Activated naive CD4-positive, alpha-beta T cell treated with anti-CD3 and anti-CD28 coated beads for 36 hours (primary cell): ENCODE results near the gene RBM19. TPM values are rescaled to one million over a fixed set of nuclear protein-coding genes. Genes with fewer than 3 reads are reported as not detected.

Source experiments
- CTCF ChIA-PET: fragments of 350-600 bp; sonication (Branson Sonifier 250); formaldehyde crosslinking; loops from one replicate; lab custom pipeline; 2021; ENCODE audit warnings: antibody characterized with exemption; lab: Charles Lee
- DNase-seq: peaks from one replicate; pipeline ENCODE4 v3.0.0-alpha.2; 2020
- H3K27ac Mint-ChIP-seq: one replicate; pipeline ENCODE4 v1.8.0; 2021; ENCODE audit warnings: mild to moderate bottlenecking, mixed read lengths
- H3K27me3 Mint-ChIP-seq: one replicate; pipeline ENCODE4 v1.8.0; 2021; ENCODE audit warnings: low read depth, mixed read lengths
- H3K36me3 Mint-ChIP-seq: one replicate; pipeline ENCODE4 v1.8.0; 2021; ENCODE audit warnings: low read depth, mixed read lengths
- H3K4me1 Mint-ChIP-seq: one replicate; pipeline ENCODE4 v1.8.0; 2021; ENCODE audit warnings: low read depth, mixed read lengths
- H3K4me3 Mint-ChIP-seq: one replicate; pipeline ENCODE4 v1.8.0; 2021; ENCODE audit warnings: mild to moderate bottlenecking, moderate library complexity, mixed read lengths
- H3K9me3 Mint-ChIP-seq: one replicate; pipeline ENCODE4 v1.8.0; 2021; ENCODE audit warnings: mixed read lengths
- intact Hi-C: fragments of 100-400 bp; cut with micrococcal nuclease; formaldehyde crosslinking; loops from one replicate; pipeline ENCODE4 v1.15.1; 2023
- total RNA-seq, 2 experiments: library from RNA; stranded (reverse); gene quantifications; one replicate each; pipeline ENCODE4 v1.2.3, GENCODE V29; 2021

The RBM19 gene
- total RNA-seq, 2 experiments from 2014 or later, result 89.0 to 96.2 TPM

DNA sequence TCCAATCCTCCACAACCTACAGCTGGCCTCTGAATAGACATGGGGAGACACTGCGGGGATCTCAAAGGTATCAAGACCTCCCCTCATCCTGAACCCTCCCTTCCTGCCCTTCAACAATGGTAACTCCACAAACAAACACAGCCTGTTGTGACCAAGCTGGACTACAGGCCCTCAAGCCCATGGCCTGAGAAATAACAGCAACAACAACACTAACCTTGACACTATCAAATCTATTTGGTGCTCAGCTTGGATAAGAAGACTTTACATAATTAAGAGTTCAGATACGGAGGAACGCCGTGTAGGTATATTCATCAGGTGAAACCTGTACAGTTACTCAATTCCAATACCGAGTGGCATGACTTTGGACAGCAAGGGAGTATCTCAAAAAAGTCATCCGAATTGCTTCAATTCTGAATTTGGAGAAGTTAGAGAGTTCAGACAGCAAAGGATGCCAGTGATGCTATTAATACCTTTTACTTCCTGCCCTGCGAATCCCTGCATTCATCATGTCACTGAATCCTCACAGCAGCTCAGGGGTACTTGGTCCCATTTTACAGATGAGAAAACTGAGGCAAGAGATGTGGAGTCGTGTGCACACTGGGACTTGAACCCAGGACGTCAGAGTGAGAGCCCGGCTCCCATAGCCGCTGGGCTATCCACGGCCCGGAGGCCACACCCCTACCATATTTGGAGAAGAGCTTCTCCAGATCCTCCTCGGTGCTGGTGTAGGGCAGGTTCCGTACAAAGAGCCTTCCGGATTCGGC, 17.8 kb downstream of the RBM19 start:
- peaks cover 42% of the 10 kb centered on the region for H3K36me3 Mint-ChIP-seq
- CTCF ChIA-PET, result no interaction called here
- intact Hi-C loops, result no loop called here
- no peak for DNase-seq
- no peaks in the 10 kb centered on the region for H3K27me3 Mint-ChIP-seq
- no peaks in the 10 kb centered on the region for H3K4me1 Mint-ChIP-seq
- H3K9me3 Mint-ChIP-seq, result no peaks in the 10 kb centered on the region
- no peak overlapping the region for H3K4me3 Mint-ChIP-seq
- H3K27ac Mint-ChIP-seq, result no peak overlapping the region

DNA sequence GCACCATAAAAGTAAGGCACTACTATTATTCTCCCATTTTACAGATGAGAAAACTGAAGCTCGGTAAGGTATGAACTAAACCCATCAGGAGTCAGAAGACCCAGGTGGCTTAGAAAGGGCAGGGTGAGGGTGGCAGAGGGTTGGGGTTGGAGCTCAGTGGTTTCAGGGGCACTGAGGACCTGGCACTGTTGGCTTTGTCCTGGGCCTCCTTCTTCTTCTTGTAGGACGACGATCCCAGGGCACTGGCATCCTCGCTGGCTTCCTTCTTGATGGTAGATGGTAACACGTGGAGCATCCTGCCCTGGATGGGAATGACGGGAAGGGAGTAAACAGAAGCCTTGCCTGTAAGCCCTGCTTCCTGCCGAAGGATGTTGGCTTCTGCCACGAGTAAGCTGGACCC, 19.9 kb downstream of the RBM19 start:
- no peak overlapping the region for H3K4me3 Mint-ChIP-seq
- intact Hi-C loops, result no loop called here
- DNase-seq, result no peak
- CTCF ChIA-PET, result no interaction called here
- H3K27me3 Mint-ChIP-seq, result no peaks in the 10 kb centered on the region
- no peaks in the 10 kb centered on the region for H3K4me1 Mint-ChIP-seq
- H3K36me3 Mint-ChIP-seq, result peaks cover 53% of the 10 kb centered on the region
- H3K27ac Mint-ChIP-seq, result no peak overlapping the region
- no peaks in the 10 kb centered on the region for H3K9me3 Mint-ChIP-seq

DNA sequence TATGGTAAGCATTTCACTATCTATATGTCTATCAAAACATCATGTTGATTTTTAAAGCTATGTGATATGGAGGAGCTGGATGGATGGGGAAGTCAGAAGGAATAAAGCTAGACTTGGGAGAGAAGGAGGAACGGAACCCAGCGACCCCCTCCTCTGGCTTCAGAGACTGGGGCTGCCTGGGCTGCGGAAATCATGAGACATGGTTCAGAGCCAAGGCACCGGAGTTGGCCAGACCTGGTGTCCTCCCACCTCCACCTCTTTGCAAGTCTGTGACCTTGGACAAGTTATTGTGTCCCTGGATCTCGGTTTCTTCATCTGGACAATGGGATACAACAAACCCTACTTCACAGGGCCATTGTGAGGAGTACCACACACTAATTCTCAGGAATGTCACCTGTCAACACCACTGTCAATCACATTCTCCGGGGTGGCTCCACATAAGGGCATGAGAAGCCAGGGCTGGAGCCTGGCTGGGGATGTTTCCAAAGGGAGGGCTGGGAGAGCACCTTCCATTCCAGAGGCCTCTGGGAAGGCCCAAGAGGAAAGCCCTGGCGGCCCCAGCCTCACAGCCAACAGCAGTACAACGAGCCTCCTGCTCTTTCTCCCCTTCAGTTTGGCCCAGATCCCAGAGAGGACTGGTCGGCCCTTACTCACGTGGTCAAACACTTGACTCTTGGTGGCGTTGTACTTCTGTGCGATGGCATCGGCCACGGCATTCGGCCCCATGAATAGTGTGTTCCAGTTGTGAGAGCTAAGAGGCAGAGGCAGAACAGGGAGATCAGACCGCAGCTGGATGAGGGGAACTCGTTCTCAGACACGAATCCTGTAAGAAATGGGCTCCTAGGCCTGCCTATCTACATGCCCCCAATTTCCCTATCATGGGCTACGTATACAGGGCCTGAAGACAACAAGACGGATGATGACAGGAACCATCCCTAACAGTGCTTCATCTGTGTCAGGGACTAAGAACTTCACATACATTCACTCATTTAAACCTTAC, 20.7 kb downstream of the RBM19 start:
- H3K27me3 Mint-ChIP-seq, result no peaks in the 10 kb centered on the region
- no peak overlapping the region for H3K4me3 Mint-ChIP-seq
- no peak for DNase-seq
- peaks cover 53% of the 10 kb centered on the region for H3K36me3 Mint-ChIP-seq
- intact Hi-C loops, result no loop called here
- H3K27ac Mint-ChIP-seq, result no peak overlapping the region
- CTCF ChIA-PET, result no interaction called here
- H3K4me1 Mint-ChIP-seq, result no peaks in the 10 kb centered on the region
- no peaks in the 10 kb centered on the region for H3K9me3 Mint-ChIP-seq

DNA sequence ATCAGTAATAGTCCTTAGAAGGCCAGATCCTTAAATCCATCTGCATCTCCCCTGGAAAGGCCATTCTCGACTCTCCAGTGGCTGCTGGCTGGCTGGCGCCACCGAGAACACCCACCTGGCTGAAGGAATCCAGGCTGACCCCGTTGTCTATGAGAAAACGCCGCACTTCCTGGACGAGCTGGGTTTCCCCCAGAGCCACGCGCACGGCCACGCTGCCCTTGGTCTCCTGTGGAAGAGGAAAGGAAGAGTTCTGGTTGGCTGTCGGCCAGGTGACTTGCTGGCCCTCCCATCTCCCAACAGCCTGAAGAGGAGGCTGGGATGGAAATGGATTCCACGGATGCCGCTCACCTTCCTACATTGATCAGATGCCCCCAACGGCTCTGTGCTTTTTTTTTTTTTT, 23.9 kb downstream of the RBM19 start:
- Mint-ChIP-seq H3K36me3 (peaks cover 50% of the 10 kb centered on the region), H3K4me3 (no peak overlapping the region), H3K27ac (no peak overlapping the region), H3K4me1 (no peaks in the 10 kb centered on the region), H3K27me3 (no peaks in the 10 kb centered on the region), H3K9me3 (no peaks in the 10 kb centered on the region)
- intact Hi-C loops, result no loop called here
- no peak for DNase-seq
- CTCF ChIA-PET, result no interaction called here

DNA sequence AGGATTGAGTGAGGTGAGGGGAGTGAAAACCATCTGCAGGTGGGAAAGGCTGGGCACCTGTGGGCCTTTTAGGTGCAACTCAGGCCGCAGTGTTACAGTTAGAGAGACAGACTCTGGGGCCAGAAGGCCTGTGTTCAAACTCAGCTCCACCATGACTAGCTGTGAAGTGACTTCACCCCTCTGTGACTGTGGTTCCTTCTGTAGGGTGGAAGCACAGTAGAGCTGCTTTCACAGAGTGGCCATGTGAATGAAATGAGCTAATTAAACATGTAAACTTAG, 25.0 kb downstream of the RBM19 start:
- no peaks in the 10 kb centered on the region for H3K9me3 Mint-ChIP-seq
- peaks cover 47% of the 10 kb centered on the region for H3K36me3 Mint-ChIP-seq
- no peak overlapping the region for H3K4me3 Mint-ChIP-seq
- intact Hi-C loops, result no loop called here
- CTCF ChIA-PET, result interaction anchor here (0.6 kb wide), 1 partner anchor 142 kb away, joined by 3 read pairs; no protein-coding TSS in a partner anchor
- no peak for DNase-seq
- no peak overlapping the region for H3K27ac Mint-ChIP-seq
- H3K4me1 Mint-ChIP-seq, result no peaks in the 10 kb centered on the region
- H3K27me3 Mint-ChIP-seq, result no peaks in the 10 kb centered on the region

DNA sequence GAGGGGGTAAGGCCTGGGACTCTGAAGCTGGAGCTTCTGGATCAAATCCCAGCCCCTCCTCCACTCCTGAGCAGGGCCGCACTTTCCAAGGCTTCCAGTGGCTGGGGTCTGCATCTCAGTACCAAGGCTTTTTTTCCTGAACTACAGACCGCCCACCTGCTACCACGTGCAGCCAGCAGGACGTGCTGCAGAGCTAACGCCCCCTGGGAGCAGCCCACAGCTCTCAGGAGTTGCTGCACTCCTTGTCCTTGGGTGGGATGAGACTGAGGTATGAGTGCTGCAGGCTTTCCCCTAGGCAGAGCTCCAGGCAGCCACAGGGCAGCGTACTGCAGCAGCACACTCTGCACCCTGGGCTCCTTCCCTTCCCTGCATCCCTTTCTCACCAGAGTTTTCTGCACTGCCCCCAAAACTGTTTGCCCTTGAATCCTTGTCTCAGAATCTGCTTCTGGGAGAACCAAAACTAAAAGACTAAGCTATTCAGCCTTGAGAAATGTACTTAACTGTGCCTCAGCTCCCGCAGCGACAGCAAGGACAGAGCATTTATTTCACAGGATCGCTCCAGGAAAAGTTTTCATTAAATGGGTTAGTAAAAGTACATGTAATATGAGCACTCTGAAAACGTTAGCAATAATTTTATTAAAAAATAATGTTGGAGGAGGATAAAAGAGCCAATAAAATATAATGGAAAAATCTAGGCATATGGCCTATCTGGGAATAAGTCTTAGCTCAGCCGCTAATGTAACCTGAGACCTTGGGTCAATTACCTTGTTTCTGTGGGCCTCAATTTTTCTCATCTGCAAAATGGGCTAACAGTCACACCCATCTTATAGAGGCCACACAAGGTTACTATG, 25.5 kb downstream of the RBM19 start:
- Mint-ChIP-seq H3K4me1 (no peaks in the 10 kb centered on the region), H3K36me3 (peaks cover 49% of the 10 kb centered on the region)

DNA sequence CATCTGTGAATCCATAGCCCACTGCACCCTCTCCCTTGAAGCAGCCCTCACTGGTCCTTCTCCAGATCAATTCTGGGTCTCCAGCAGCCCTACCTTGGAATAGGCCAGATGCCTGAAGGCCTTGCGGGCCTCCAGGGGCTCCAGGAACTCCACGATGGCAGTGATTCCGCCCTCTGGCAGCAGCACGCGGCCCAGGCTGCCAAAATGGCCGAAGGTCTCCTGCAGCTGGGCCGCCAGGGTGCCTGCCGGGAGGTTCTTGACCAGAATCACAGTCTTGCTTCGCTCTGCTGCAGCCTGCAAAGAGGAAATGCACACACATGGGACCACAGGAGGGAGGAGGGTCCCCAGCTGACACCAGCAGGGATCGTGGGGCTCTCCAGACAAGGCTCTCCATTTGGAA, 26.3 kb downstream of the RBM19 start:
- Mint-ChIP-seq H3K27ac (no peak overlapping the region), H3K36me3 (peaks cover 51% of the 10 kb centered on the region), H3K9me3 (no peaks in the 10 kb centered on the region), H3K4me3 (no peak overlapping the region), H3K27me3 (no peaks in the 10 kb centered on the region), H3K4me1 (no peaks in the 10 kb centered on the region)
- no peak for DNase-seq
- intact Hi-C loops, result no loop called here
- CTCF ChIA-PET, result no interaction called here

More for the DNA sequence above, 25.5 kb downstream of the RBM19 start:
- intact Hi-C loops, result no loop called here
- no peaks in the 10 kb centered on the region for H3K27me3 Mint-ChIP-seq
- H3K27ac Mint-ChIP-seq, result no peak overlapping the region
- H3K9me3 Mint-ChIP-seq, result no peaks in the 10 kb centered on the region
- H3K4me3 Mint-ChIP-seq, result no peak overlapping the region
- no peak for DNase-seq
- CTCF ChIA-PET, result no interaction called here

DNA sequence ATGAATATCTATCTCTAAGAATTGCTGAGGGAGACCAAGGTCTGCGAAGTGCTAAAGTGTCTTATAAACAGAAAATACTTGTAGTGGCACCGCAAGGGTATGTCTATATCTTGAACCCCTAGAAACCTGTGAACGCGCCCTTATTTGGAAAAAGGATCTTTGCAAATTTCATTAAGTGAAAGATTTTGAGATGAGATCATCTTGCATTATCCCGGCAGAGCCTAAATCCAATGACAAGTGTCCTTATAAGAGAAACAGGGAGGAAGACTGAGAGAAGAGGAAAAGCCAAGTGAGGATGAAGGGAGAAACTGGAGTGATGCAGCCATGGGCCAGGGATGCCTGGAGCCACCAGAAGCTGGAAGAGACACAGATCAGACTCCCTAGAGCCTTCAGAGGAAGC, 27.7 kb downstream of the RBM19 start:
- H3K27me3 Mint-ChIP-seq, result no peaks in the 10 kb centered on the region
- no peak overlapping the region for H3K4me3 Mint-ChIP-seq
- H3K9me3 Mint-ChIP-seq, result no peaks in the 10 kb centered on the region
- CTCF ChIA-PET, result no interaction called here
- no peaks in the 10 kb centered on the region for H3K4me1 Mint-ChIP-seq
- H3K27ac Mint-ChIP-seq, result no peak overlapping the region
- no peak for DNase-seq
- peaks cover 57% of the 10 kb centered on the region for H3K36me3 Mint-ChIP-seq
- intact Hi-C loops, result no loop called here

DNA sequence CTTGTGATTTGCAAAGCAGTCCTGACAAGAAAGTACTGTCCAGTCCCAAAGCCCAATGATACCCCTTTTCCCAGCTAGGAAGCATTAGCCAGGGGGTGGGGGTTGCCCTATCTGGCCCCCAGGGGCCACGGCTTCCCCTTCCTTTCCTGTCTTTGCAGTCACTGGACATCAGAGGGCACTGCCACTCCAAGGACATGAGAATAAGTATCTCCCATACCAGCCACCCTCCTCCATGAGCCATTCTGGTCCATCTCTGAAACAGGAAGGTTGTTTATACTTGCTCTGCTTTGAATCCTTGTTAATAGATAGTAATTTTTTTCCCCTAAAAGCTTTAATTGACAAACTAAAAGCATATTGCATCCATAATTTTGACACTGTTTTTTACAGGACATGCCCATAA, 29.7 kb downstream of the RBM19 start:
- no peaks in the 10 kb centered on the region for H3K9me3 Mint-ChIP-seq
- CTCF ChIA-PET, result no interaction called here
- no peaks in the 10 kb centered on the region for H3K27me3 Mint-ChIP-seq
- no peak for DNase-seq
- H3K4me1 Mint-ChIP-seq, result no peaks in the 10 kb centered on the region
- no peak overlapping the region for H3K27ac Mint-ChIP-seq
- no peak overlapping the region for H3K4me3 Mint-ChIP-seq
- intact Hi-C loops, result loop anchor here (1.0 kb wide), 1 partner anchor 572 kb away; no protein-coding TSS in a partner anchor
- H3K36me3 Mint-ChIP-seq, result peaks cover 46% of the 10 kb centered on the region

DNA sequence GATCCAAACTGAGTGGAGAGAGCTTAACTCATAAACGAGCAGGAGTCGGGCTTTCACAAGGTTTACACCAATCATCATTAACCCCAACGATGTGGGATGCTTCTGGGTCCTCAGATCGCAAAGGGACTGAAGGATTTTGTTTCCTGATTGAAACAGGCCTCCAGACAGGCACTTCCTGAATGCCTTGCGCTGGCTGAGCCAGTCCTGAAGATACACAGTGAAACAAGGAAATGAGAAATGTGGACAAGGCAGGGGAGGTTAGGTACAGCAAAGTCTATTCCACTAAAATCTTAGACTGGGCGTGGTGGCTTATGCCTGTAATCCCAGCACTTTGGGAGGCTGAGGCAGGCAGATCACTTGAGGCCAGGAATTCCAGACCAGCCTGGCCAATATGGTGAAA, 30.7 kb downstream of the RBM19 start:
- peaks cover 41% of the 10 kb centered on the region for H3K36me3 Mint-ChIP-seq
- H3K27me3 Mint-ChIP-seq, result no peaks in the 10 kb centered on the region
- intact Hi-C loops, result no loop called here
- no peak overlapping the region for H3K4me3 Mint-ChIP-seq
- DNase-seq, result no peak
- H3K9me3 Mint-ChIP-seq, result no peaks in the 10 kb centered on the region
- no peaks in the 10 kb centered on the region for H3K4me1 Mint-ChIP-seq
- CTCF ChIA-PET, result no interaction called here
- H3K27ac Mint-ChIP-seq, result no peak overlapping the region

DNA sequence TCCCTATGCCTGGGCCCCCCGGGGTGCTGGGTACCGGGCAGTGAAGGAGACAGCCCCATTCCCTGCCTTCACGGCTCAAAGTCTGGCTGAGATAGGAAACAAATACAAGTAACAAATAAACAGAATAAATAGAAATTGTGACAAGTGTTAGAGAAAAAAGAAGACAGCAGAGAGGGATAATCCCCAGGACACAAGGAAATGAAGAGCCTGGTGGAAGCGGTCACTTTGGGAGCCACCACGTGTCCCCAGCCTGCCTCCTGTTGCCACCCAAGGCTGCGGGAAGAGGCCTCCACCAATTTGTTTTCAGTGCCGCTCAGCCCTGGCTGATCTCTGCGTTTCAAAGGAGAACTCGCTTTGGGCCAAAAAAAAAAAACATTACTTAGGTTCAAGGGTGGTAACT, 31.2 kb downstream of the RBM19 start:
- intact Hi-C loops, result no loop called here
- H3K4me3 Mint-ChIP-seq, result no peak overlapping the region
- no peak overlapping the region for H3K27ac Mint-ChIP-seq
- H3K9me3 Mint-ChIP-seq, result no peaks in the 10 kb centered on the region
- H3K36me3 Mint-ChIP-seq, result peaks cover 42% of the 10 kb centered on the region
- DNase-seq, result no peak
- H3K27me3 Mint-ChIP-seq, result no peaks in the 10 kb centered on the region
- CTCF ChIA-PET, result no interaction called here
- no peaks in the 10 kb centered on the region for H3K4me1 Mint-ChIP-seq

DNA sequence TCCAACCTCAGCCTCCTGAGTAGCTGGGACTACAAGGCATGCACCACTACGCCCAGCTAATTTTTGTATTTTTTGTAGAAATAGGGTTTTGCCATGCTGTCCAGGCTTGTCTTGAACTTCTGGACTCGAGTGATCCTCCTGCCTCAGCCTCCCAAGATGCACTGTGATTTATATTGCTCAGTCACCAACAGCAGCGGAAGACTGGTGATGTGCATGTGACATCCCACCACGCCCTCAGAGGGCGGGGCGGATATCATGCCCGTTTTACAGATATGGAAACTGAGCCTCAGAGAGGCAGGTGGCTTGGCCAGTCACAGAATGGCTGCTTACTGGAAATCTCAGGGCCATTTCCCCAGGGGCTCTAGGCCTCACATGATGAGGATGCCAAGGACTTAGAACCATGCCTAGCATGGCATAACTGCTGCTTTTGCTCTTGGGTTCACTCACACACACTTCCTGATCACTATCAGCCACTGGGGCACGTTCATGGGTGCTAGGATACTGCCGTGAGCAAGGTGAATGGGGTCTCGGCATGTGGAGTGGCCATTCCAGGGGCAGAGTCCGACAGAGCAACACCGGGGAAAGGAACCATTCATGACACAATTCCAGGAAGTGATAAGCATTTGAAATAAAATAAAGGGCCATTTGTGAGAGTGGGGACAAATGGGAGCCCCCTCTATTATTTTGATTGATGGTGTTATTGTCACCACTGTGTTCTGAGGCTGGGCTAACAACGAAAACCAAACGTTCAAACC, 31.9 kb downstream of the RBM19 start:
- CTCF ChIA-PET, result no interaction called here
- no peaks in the 10 kb centered on the region for H3K9me3 Mint-ChIP-seq
- H3K27me3 Mint-ChIP-seq, result no peaks in the 10 kb centered on the region
- intact Hi-C loops, result no loop called here
- peaks cover 45% of the 10 kb centered on the region for H3K36me3 Mint-ChIP-seq
- no peak overlapping the region for H3K27ac Mint-ChIP-seq
- H3K4me1 Mint-ChIP-seq, result peaks cover 2% of the 10 kb centered on the region
- H3K4me3 Mint-ChIP-seq, result no peak overlapping the region
- DNase-seq, result no peak
